ENCODE measurements around the gene CNTNAP4.

CNTNAP4 gene

GRCh38 chr16:76409706-76410105 is 132.5 kb downstream of the CNTNAP4 start:
- no peak for DNase-seq

- no peak for DNase-seq
Observed at GRCh38 chr16:76421571-76421970, 144.4 kb downstream of the CNTNAP4 start.

GRCh38 chr16:76428858-76429257 is 151.7 kb downstream of the CNTNAP4 start:
- DNase-seq: no peak

DNA sequence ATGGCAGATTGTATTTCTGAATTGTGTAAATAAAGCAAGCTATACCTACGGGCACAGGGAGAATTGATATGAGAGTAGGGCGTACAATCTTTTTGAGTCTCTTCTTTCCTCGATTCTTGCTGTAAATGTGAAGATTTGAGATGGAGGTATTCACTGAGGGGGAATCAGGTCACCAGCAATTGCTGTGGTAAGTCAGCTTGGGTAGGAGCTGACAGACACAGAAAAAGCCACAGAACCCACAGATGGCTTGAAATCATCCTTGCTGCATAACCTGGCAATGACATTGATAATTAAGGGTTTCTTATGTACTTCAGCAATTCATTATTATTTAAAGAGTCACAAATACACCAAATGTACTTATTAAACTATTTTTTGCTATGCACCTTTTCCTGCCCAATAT is 164.2 kb downstream of the CNTNAP4 start:
- DNase-seq: no peak

DNA sequence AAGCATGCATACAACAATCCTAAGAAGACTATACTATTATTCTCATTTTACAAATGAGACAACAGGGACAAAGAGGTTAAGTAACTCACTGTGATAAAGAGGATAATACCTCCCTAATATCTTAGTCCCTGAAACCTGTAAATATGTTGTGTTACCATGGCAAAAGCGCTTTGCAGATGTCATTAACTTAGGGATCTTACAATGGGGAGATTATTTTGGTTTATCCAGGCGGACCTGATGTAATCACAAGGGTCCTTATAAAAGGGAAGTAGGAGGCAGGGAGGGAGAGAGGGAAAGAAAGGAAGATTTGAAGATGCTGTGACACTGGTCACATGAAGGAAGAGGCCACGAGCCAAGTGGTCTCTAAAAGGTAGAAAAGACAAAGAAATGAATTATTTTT is 164.7 kb downstream of the CNTNAP4 start:
- DNase-seq: no peak

- no peak for DNase-seq
Observed at GRCh38 chr16:76443973-76444372, 166.8 kb downstream of the CNTNAP4 start.

DNA sequence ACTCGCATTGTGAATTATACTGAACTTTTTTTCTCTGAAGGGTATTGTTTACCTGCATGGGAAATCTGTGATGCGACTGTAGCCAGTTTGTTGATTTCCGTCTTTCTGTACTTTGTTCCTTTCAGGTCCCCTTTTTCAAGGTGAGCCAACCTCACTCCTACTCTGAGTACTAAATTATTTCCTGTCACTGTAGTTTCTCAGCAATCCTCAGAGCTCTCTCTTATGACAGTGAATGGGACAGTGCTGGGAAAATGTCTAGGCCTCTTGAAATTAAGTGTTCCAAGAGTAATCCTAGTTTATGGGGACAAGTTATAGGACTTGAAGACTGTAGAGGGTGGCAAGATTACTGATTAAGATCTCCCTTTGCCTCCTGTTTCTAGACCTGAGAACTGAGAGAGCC is 167.6 kb downstream of the CNTNAP4 start:
- DNase-seq: no peak

DNA sequence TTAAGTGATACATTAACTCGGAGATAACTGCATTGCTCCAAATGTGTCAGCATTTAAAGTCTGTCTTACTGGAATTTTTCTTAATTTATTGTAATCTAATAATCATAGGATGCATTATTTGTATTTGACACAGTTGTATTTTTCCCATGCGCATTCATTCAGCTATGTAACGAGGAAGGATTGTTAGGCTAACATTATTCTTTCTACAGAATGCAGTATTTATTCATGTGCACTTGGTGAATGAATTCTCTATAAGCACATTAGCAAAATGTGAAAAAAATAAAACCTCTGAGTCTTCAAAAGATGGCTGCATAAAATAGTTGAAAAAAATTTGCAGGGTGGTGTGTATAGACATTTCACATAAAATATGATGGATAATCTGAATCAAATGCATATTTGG is 168.6 kb downstream of the CNTNAP4 start:
- DNase-seq: no peak

- no peak for DNase-seq
Observed at GRCh38 chr16:76446251-76446650, 169.1 kb downstream of the CNTNAP4 start.

- DNase-seq: no peak
Observed at GRCh38 chr16:76450890-76451289, 173.7 kb downstream of the CNTNAP4 start.

- no peak for DNase-seq
Observed at GRCh38 chr16:76455257-76455656, 178.1 kb downstream of the CNTNAP4 start.

- DNase-seq: no peak
Observed at GRCh38 chr16:76456016-76456415, 178.8 kb downstream of the CNTNAP4 start.

GRCh38 chr16:76459111-76459510 is 181.9 kb downstream of the CNTNAP4 start:
- no peak for DNase-seq

DNA sequence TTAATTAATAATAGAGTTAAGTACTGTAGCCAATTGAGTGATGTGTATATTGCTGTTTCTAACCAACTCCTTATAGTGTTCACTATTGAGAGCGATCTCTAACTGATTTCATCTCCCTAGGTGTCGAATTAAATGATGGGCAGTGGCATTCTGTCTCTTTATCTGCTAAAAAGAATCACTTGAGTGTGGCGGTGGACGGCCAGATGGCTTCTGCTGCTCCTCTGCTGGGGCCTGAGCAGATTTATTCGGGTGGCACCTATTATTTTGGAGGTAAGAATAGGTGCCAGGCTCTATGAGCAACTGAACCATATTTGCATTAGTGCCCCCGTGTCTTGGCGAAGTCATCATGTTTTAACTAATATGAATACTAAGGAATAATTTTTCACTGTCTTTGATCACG is 184.6 kb downstream of the CNTNAP4 start:
- DNase-seq: no peak

- no peak for DNase-seq
Observed at GRCh38 chr16:76464955-76465620, 187.9 kb downstream of the CNTNAP4 start.

DNA sequence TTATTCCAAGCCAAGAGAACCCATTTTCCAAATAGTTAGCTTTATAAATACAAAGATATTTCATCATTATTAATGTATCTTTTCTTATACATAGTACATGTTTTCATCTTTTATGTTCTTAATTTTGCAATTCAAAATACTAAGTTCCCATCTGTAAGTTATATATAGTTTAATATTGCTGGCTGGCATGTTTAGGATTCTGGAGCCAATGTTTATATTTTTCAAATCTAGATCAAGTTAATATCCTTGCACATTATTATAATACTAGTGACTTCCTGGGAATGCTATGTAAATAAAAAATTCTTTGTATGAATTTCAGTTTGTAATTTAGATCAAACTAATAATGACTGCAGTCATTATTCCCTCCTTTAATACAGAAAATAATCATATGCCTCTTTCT is 189.7 kb downstream of the CNTNAP4 start:
- DNase-seq: no peak

DNA sequence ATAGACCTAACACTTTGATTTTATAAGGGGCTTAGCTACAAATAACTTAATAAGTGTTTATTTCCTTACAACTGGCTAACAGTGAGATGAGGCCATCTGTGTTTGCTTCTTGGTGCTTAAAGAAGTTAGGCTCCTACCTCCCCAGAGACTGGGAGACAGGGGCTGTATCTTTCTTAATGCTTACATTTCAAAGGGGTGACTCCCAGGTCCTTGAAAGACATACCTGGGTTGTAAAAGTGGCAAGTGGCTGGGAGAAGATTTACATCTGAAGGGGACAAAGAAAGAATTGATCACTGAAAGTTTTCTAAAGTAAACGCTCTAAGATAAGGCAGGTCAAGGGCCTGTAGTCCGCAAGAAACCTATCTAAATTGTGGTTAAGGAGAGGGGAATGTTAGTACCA is 196.8 kb downstream of the CNTNAP4 start:
- DNase-seq: no peak

- DNase-seq: no peak
Observed at GRCh38 chr16:76478105-76478504, 200.9 kb downstream of the CNTNAP4 start.

DNA sequence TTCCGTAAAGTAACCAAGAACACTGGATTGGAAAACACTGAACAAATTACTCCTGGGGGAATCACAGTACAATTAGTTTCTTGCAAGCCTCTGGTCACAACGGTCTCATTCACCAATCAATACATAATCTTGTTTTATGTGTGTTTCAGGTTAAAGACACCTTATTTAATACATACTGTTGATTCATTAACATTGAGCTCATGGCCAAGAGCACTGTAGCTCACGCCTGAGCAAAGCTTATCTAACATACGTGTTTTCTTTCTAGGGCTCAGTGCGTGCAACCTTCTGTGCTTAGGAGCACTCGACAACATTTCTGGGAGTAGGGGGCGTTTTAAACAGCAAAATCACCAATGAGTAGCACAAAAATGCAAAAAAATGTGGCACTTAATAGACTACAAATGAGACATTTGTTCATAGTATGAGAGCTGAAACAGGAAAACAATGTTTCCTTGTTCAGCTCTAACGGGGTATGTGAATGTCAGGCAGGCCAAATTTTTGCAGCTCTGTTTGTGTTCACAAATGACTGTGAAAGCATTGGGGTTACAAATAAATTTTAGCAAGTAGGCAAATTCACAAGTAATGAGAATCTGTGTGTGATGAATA is 206.2 kb downstream of the CNTNAP4 start:
- DNase-seq: no peak

GRCh38 chr16:76484020-76484419 is 206.8 kb downstream of the CNTNAP4 start:
- no peak for DNase-seq

DNA sequence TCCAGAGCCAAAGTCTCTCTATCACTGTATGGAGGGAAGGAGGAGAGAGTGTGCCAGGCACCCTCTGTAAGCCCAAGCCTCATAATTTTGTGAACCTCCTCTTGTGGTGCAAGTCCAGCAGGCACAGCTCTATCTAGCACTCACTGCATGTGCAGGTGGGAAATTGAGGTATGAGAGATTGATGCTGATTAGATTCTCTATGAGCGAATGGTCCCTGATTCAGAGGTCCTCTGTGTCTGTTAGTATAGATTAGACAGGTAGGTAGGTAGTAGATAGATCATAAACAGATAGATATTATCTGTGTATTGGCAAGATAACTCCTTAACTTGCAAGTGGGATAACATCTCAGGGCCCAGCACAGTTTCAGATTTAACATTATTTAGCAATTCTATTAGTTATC is 209.5 kb downstream of the CNTNAP4 start:
- DNase-seq: no peak

DNA sequence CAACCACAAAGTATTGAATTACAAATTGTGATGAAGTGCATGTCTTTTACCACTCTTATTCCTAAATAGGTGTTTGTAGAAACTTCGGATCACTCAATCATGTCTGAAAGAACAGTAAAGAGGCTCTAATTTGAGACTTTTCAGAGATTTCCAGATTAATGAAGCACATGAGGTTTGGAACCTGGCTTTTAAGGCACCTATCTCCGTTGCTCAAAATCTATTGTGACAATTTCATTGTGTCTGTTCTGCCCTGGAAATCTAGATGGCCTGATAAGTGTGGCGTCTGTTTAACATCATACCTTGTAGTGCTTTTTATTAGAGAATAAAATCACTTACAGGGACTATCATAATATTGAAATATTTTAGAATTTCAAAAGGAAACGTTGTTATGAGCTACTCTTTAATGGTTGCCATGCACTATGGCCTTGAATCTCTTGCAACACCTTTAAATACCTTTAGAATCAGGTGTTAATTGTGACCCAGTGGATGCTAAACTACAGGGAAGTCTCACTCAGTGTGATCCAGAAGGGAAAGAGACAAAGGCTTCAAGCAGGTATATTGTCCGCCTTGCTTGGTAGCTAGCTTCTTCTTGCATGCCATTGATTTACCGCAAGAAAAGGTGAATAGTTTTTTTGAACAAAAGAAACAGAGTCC is 210.3 kb downstream of the CNTNAP4 start:
- no peak for DNase-seq

- DNase-seq: no peak
Observed at GRCh38 chr16:76488065-76488417, 210.8 kb downstream of the CNTNAP4 start.

DNA sequence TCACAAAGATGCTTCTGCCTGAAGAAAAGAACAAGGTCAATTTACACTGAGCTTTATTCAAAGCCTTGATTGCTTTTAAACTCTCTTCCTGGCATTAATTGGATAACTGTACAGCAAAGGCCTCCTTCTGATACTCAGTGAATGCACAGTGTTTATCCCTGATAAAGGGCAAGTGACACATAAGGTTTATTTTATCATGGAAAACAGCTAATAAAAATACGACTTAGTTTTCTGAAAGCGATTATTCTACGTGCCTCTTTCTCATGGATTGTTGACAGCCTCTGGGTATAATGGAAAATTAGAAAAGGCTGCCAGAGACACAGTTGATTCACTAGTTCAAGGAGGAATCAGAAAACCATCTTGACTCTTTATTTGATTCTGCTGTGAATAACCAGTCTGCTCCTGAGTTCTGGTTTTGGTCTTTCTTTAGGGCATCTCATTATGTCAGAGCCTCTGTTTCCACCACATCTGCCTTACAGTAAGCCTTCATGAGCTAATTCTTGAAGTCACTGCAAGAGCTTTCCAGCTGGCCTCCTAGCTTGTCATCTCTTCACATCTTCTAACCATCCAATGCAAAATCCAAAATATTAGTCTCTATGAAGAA is 212.9 kb downstream of the CNTNAP4 start:
- DNase-seq: no peak

Data from 8988T (cell line).